ENCODE measurements around the gene TCERG1L. TPM values are rescaled to one million over a fixed set of nuclear protein-coding genes. Genes with fewer than 3 reads are reported as not detected.

TCERG1L gene
- total RNA-seq, 2 experiments from 2014 or later, result 0.70 to 0.80 TPM

DNA sequence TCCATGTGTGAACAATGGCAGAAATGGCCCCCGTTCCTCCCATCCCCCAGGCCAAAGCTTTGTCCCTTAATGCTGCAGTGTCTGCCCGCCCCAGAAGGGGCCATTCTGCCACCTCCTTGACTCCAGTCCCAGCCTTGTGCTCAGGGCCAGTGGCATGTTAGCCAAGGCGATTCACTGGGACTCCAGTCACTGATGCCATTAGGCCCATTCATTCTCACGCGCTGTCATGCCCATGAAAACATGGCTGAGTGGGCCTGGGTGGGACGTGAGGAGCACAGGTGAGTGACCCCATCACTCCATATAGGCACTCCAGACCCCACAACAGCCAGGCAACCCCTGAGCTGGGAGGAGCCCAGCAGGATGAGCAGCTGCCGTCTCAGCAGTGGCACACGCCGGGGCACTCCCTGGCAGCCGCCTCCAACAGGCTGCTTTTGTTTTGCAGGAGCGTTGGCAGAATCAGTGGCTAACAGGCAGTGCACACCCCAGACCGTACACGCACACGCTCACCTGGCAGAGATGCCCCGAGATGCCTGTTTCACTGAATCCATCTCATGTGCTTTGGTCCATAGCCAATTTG lies 79.5 kb downstream of the TCERG1L start:
- POLR2A ChIA-PET, result no interaction called here
- CTCF ChIA-PET, result no interaction called here

- ChIA-PET CTCF (no interaction called here), POLR2A (no interaction called here)
Measured at GRCh38 chr10:131231323-131231964, 80.1 kb downstream of the TCERG1L start.

DNA sequence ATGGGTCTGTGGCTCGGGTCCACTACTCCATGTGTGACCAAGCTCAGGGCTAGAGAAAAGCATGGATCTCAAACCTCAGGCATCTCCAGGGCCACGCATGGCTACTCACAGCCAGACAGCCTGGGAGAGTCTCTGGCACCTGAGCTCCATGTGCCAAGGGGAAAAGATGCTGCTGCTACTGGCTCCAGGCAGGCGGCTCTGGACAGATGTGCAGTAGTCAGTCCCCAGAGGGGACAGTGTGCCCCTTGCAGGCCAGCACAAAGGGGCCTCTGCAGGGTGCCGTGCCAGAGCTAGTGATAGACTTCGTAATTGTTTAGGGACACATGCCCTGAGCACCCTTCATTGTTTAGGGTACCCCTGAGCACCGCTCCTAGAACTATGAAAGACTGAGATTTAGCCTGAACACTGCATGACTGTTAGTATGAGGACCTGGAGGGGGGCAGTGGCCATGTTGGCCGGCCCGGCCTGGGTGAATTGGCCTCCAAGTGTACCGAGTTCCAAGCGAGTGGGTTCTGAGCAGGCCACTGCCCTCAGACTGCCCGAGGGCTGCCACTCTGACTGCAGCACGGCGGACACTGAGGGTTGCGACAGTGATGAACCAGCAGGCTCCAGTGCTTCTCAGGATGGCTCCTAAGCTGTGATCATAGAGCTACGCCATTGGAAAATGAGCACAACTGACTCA lies 80.7 kb downstream of the TCERG1L start:
- POLR2A ChIA-PET, result no interaction called here
- CTCF ChIA-PET, result no interaction called here

DNA sequence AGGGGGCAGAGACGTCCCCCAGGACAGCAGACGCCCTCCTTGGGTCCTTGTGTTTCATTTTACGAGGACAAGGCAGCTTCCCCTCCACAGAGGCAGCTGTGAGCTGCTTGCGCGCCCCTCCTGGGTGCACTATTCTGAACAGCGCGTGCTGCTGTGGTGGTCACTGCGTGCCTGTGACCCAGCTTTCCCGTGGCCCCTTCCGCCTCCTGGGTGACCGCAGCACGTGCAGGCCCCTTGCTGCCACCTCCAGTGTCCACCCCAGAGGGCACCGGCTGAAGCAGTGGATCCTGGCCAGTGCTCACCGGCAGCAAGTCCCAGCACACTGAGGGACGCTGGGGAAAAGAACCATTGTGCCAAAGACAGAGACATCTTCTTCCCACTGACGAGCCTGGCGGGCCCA lies 81.4 kb downstream of the TCERG1L start:
- POLR2A ChIA-PET, result no interaction called here
- CTCF ChIA-PET, result no interaction called here

GRCh38 chr10:131227163-131227740 lies 84.3 kb downstream of the TCERG1L start:
- ChIA-PET POLR2A (no interaction called here), CTCF (no interaction called here)

DNA sequence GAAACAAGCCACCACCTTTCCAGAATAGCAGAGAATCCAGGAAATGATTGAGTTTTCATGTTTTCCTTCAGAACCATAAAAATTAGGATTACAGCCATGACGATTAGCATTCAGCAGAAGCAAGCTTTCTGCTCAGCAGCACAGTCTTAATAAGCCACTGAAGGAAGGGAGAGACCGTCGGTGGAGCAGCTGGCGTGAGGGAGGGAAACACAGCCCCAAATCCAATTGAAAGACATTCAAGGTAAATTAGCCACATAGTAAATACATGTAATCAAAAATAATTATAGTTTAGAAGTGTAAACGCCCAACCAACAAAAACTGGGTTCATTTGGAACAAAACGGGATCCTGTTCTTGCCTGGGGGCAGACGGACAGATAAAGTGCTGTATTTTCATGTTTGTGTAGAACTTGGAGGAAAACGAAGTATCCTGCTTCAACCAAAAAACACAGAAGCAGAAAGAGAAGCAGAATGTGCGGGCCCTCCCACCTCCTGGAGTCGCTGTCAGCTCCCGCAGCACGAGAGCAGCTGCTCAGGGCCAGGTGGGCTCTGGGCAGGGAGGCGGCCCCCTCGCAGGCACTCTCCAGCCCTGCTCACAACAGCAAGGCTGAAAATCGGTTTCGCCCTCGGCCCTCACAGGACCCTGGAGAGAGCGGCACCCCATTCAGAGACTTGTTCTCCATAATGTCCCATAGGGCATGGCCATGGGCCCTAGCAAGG lies 84.9 kb downstream of the TCERG1L start:
- CTCF ChIA-PET, result no interaction called here
- POLR2A ChIA-PET, result interaction anchor here (0.6 kb wide), 1 partner anchor 307 kb away, joined by 3 read pairs; no protein-coding TSS in a partner anchor

- CTCF ChIA-PET, result no interaction called here
- POLR2A ChIA-PET, result no interaction called here
Measured at GRCh38 chr10:131224106-131224505, 87.4 kb downstream of the TCERG1L start.

DNA sequence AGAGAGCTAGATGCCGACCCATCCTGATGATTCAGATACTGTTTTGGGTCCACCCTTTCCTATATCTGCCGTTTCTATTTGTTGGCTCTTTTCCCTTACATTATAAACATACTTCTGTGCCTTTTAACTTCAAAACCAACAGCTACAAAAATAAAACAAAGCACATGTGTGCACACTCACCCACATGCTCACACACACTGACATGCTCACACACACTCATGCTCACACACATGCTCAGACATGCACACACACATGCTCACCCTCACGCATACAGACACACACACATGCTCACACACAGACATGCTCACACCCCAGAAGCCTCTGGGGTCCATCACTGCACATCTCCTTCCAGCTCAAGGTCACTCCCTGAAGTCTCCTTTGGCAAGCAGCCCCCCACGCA lies 88.1 kb downstream of the TCERG1L start:
- ChIA-PET POLR2A (no interaction called here), CTCF (no interaction called here)

DNA sequence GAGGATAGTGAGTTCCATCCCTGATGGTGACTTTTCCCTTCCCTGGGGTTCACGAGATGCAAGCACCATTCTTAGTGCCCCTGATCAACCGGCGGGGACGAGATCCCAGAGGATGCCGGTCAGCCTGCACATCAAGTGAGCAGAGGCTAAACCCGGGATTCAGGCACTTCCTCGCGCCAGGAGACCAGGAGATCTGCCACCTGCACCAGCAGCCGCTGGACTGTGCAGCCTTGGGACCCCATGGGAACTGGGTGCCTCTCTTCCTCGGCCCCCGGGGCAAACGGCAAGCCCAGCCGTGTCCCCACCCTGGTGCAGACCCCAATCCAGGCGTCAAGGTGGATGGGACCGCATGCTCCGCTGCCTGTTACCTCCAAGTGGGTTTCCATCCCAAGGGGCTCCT lies 88.5 kb downstream of the TCERG1L start:
- ChIA-PET POLR2A (no interaction called here), CTCF (no interaction called here)

- ChIA-PET CTCF (no interaction called here), POLR2A (no interaction called here)
Measured at GRCh38 chr10:131221632-131222277, 89.8 kb downstream of the TCERG1L start.

- ChIA-PET POLR2A (no interaction called here), CTCF (no interaction called here)
Measured at GRCh38 chr10:131220601-131221171, 90.8 kb downstream of the TCERG1L start.

GRCh38 chr10:131219955-131220489 lies 91.5 kb downstream of the TCERG1L start:
- ChIA-PET CTCF (no interaction called here), POLR2A (no interaction called here)

DNA sequence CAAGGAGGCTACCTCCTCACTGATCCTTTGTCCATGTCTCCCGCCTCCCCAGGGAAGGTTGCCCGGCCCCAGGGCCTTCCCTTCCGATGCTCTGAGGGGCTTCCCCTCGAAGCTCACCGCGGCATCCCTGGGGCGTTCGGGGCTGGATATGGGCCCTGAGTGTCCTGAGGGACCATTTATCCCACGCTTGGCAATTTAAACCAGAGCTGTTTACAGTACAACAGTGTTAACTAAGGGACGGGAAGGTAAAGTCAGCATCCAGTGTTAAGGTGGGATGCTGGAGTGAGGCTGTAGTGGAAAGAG lies 92.0 kb downstream of the TCERG1L start:
- ChIA-PET POLR2A (no interaction called here), CTCF (no interaction called here)

- POLR2A ChIA-PET, result no interaction called here
- CTCF ChIA-PET, result no interaction called here
Measured at GRCh38 chr10:131218811-131219583, 92.5 kb downstream of the TCERG1L start.

DNA sequence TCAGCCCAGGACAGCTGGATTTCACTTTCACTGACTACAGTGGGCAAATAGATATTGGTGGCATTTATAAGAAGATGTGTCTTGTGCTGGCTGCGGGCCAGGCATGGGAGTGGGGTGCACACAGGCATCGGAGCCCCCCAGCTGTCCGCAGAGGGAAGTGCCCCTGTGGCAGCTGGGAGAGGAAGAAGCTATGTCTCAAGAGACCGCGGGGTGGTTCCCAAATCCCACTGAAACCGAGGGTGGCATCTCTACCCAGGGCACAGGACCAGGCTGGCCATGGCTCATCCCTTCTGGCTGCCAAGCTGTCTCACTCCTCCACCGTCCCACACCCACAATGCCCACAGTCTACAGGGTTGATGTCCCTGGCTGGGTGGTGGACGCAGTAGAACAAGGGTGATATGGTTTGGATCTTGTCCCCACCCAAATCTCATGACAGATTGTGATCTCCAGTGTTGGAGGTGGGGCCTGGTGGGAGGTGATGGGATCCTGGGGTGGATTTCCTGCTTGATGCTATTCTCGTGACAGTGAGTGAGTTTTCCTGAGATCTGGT lies 94.8 kb downstream of the TCERG1L start:
- ChIA-PET POLR2A (no interaction called here), CTCF (no interaction called here)

DNA sequence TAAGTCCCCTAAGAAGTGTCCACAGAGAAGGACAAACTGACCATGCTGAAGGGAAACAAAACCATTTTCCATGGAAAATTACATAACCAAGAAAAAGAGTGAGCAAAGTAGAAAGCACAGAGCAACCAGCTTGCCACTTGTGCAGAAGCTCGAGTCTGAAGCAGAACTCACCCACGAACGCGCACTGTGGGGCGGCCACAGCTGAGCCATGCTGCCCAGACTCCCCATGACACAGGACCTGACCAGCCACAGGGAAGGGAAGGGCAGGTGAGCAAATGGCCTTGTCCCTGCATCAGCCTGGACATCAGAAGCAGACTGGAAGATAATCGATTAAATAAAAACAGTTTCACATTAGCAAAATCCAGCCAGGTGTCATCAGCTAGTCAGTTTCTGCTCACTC lies 95.7 kb downstream of the TCERG1L start:
- CTCF ChIA-PET, result no interaction called here
- POLR2A ChIA-PET, result no interaction called here

DNA sequence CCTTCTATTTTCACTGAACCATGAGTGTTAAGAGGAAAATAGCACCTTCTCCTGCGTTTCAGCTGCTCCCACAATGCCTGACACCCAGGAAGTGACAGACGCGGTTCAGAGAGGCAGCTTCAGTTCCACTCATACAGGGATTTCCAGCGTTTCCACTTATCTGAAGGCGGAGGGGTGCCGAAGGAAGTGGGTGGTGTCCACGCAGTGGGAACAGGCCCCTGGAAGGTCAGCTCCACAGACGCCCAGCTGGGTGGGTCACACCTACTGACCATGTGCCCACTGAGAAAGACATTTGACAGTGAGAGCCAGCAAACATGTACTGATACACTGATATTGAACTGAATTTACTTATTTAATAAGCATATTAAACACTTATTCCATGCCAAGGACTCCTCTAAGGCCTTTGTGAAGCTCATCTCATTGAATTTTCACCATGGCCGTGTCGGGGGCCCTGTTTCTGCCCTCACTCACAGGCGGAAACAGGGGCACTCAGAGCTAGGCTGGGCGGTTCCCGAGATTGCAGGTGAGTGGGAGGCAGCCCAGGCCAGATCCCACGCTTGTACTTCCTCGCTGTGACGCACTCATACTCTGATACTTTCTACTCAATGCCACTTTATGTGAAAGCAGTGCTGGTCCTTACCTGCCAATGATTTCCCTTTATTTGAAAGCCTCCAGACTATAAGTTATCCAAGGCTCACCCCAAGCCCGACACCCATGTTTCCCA lies 96.8 kb downstream of the TCERG1L start:
- CTCF ChIA-PET, result no interaction called here
- POLR2A ChIA-PET, result no interaction called here

GRCh38 chr10:131213741-131214505 lies 97.6 kb downstream of the TCERG1L start:
- ChIA-PET CTCF (no interaction called here), POLR2A (no interaction called here)

Measured in activated CD8-positive, alpha-beta memory T cell treated with anti-CD3 and anti-CD28 coated beads for 36 hours (primary cell).